GM06990 (cell line): ENCODE data around the gene GLS.
"Not testable (repeated sequence)": the region's sequence is repeated elsewhere in the genome, so short reads cannot be mapped to it uniquely, and the experiment has no call there.

Experiments used
- DNase-seq: peaks from one replicate; pipeline ENCODE4 v3.0.0-alpha.2; 2011; ENCODE audit not compliant: insufficient read length; ENCODE audit errors: extremely low read depth
- H3K27me3 ChIP-seq: replicated peaks from 2 replicates; pipeline ENCODE4 v1.6.0; 2011; ENCODE audit warnings: low read length; ENCODE audit not compliant: control insufficient read depth, insufficient read depth
- H3K36me3 ChIP-seq: 2 replicates; pipeline ENCODE4 v1.5.1; 2011; ENCODE audit warnings: low read length; ENCODE audit not compliant: control insufficient read depth, insufficient read depth
- H3K4me3 ChIP-seq: replicated peaks from 2 replicates; pipeline ENCODE4 v1.5.1; 2011; ENCODE audit warnings: low read depth, mild to moderate bottlenecking, control low read depth, low read length
- TF ChIP-seq, protein P1 (sequence below): IDR thresholded peaks from 2 replicates; pipeline ENCODE4 v1.5.1; 2011; ENCODE audit warnings: low read length, control low read depth, mild to moderate bottlenecking, inconsistent platforms; ENCODE audit not compliant: insufficient read depth, poor library complexity, severe bottlenecking

Gene GLS

DNA sequence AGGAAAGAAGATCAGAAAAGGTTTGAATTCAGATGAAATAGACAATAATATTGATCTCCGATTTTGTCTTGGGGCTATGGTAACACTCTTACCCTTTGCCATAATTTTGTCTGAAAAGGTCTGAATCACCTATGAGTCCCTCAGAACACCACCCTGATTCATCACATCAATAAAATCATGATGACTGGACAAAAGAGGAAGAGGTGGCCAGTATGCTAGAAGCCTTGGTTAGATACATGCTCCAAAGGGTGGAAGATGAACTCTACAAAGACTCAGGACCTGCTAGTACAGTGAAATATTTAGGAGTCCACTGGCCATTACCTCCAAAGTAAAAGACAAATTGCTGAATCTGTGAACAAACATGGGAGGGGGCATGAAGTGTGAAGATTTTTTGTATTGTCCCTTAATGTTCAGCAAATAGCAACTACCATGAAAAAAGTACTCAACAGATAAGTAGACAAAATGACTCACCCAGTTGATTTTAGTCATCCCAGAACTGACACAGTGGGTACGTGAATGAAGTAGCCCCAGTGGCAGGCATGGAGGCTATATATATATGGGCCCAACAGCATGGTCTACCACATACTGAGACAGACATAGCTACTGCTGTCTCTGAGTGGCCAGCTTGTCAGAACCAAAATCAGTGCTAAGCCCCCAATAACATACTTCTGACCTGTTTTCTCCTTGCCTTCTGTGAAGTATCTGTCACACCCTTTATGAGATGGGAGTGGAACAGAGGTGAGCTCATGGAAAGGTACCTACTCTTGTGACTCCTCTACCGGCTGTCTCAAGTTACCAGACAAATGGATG is 36.5 kb upstream of the GLS start:
- peak; percentile 33 for DNase-seq

DNA sequence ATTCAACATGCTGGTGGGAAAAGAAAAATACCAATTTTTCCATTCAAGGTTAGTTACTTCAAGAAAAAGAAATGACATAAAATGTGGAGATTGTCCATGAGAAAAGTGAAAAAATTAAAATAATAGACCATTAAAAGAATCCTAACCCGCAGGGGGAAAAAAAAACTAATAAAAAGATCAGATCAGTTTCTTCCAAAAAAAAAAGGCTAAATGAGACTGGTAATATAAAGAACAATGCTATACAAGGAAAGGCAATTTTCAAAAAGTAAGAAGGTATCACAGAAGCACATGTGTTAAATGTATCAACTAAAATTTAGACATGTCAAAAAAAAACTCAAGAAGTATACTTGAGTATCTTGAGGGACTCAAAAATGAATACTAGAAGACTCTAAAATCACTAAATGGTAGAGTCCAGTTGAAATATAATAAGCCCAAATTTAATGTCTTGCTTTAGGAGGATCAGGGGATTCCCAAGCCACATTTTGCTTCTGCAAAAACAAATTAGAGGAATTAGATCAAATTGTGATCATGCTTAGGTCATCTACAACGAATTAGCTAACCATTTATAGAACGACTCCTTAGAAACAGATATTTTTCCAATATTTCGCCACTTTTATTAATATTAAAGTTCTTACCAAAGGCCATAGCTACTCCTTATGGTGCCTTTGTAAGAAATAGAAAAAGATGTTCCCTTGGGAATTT is 35.8 kb upstream of the GLS start:
- no peaks in the 10 kb centered on the region for H3K27me3 ChIP-seq
- H3K36me3 ChIP-seq: no peaks in the 10 kb centered on the region
- no peak overlapping the region for H3K4me3 ChIP-seq
- DNase-seq: no peak
- TF ChIP-seq, protein P1, sequence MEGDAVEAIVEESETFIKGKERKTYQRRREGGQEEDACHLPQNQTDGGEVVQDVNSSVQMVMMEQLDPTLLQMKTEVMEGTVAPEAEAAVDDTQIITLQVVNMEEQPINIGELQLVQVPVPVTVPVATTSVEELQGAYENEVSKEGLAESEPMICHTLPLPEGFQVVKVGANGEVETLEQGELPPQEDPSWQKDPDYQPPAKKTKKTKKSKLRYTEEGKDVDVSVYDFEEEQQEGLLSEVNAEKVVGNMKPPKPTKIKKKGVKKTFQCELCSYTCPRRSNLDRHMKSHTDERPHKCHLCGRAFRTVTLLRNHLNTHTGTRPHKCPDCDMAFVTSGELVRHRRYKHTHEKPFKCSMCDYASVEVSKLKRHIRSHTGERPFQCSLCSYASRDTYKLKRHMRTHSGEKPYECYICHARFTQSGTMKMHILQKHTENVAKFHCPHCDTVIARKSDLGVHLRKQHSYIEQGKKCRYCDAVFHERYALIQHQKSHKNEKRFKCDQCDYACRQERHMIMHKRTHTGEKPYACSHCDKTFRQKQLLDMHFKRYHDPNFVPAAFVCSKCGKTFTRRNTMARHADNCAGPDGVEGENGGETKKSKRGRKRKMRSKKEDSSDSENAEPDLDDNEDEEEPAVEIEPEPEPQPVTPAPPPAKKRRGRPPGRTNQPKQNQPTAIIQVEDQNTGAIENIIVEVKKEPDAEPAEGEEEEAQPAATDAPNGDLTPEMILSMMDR: no peak

More for the DNA sequence above, 36.5 kb upstream of the GLS start:
- Histone ChIP-seq H3K27me3 (no peaks in the 10 kb centered on the region), H3K4me3 (no peak overlapping the region), H3K36me3 (no peaks in the 10 kb centered on the region)
- TF ChIP-seq, protein P1: no peak

DNA sequence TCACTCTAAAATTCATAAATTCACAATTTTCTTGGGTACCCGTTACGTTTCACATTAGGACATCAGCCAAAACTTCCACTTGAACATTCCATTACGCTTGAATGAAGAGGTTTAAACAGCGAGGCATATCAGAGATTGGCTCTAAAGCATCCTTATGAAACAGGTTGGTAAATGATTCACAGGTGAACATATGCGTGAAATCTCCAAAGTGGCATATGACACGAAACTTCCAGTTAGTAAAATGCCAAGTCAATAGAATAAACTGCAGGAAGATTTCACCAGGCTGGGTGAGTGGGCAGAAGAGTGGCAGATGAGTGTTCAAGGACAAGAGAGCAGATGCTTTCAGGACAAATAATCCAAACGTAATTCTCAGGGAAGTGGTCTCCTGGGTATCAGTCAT is 33.9 kb upstream of the GLS start:
- Histone ChIP-seq H3K36me3 (no peaks in the 10 kb centered on the region), H3K27me3 (no peaks in the 10 kb centered on the region), H3K4me3 (no peak overlapping the region)
- no peak for DNase-seq
- TF ChIP-seq, protein P1: no peak

DNA sequence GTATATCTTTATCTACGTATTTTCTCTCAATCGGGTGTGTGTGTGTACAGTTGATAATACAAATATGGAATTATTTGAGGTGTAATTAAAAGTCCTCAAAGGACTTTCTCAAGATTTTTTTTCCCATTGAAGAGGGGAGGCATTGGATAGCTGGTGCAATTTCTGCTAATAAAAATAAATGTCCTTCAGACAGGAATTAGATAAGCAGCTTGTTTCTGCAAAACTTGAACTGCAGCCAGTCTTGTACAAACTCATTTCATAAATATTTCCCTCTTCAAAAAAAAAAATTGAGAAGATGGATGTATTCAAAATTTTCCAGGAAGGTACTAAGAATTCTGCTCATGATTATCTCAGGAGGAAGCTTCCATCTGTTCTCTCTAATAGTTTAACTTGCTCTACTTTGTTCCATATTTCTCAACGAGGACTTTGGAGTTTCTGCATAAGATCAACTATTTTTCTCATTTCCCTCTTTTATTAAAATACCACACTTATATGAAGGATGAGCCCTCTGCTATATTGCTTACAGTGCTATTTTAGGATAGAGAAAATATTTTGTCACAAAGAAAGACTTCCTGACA is 33.0 kb upstream of the GLS start:
- no peaks in the 10 kb centered on the region for H3K27me3 ChIP-seq
- no peaks in the 10 kb centered on the region for H3K36me3 ChIP-seq
- no peak for DNase-seq
- H3K4me3 ChIP-seq: no peak overlapping the region
- TF ChIP-seq, protein P1: no peak

DNA sequence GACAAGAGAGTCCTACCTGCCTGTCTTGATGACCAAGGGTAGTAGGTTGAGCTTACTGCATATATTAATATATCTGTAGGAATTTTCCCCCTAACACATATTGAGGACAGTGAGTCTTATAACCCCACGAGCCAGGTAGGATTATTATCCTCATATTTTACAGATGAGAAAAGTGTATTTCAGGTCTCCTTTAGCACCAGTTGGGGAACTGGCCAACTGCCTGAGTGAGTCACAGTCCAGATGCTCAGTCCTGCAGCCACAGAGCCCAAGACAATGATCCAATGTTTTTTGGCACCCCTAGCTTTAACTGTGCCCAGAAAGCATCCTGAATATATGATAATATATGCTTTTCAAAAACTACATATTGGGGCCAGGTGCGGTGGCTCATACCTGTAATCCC is 30.8 kb upstream of the GLS start:
- no peak overlapping the region for H3K4me3 ChIP-seq
- no peaks in the 10 kb centered on the region for H3K36me3 ChIP-seq
- no peaks in the 10 kb centered on the region for H3K27me3 ChIP-seq
- TF ChIP-seq, protein P1: no peak
- no peak for DNase-seq

DNA sequence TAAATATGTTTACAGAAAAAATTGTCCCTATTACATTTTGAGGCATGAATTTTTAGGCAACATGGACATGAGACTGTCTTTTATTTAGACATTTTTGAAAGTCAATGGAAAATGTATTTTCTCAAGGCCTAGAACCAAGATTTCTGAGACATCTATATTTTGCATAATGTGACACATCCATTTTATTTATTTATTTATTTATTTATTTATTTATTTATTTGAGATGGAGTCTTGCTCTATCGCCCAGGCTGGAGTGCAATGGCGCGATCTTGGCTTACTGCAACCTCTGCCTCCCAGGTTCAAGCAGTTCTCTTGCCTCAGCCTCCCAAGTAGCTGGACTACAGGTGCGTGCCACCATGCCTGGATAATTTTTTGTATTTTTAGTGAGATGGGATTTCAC is 27.6 kb upstream of the GLS start:
- not testable (repeated sequence) for H3K36me3 ChIP-seq, DNase-seq, H3K4me3 ChIP-seq, H3K27me3 ChIP-seq
